ENCODE measurements around the gene KCNQ1OT1. TPM values are rescaled to one million over a fixed set of nuclear protein-coding genes. Genes with fewer than 3 reads are reported as not detected.

The KCNQ1OT1 gene
- total RNA-seq, 1 experiment from 2014 or later, result 1.2 TPM

GRCh38 chr11:2688381-2689231 lies 11.2 kb downstream of the KCNQ1OT1 start:
- H3K27ac ChIP-seq (ENCODE audit: insufficient read length, low read depth, low read length), result no peak overlapping the region
- no CpG with 5 or more reads among the region's 6 CpGs for WGBS (ENCODE audit: extremely low coverage, insufficient read length, low lambda C conversion rate)
- no peak overlapping the region for H2BK120ac ChIP-seq (ENCODE audit: low read depth, low read length, poor library complexity, severe bottlenecking)
- H3K4me1 ChIP-seq (ENCODE audit: insufficient read depth, low read length), result peaks cover 32% of the 10 kb centered on the region
- no peaks in the 10 kb centered on the region for H3K79me1 ChIP-seq (ENCODE audit: insufficient read depth, low read depth, low read length, poor library complexity, severe bottlenecking)
- H3K14ac ChIP-seq (ENCODE audit: insufficient read depth, low read length), result no peak overlapping the region; the same call in 1 of the 2 replicates
- H2BK15ac ChIP-seq (ENCODE audit: low read depth, low read length), result no peak overlapping the region
- TF ChIP-seq CTCF (conservative IDR thresholded peaks at IDR 0.05), result no peak
- Mint-ChIP-seq H3K27ac (no peak overlapping the region), H3K4me1 (peaks cover 75 to 77% of the 10 kb centered on the region in 2 experiments), H3K4me3 (no peak overlapping the region), H3K9me3 (no peaks in the 10 kb centered on the region), H3K27me3 (ENCODE audit: low read depth) (peaks cover 16% of the 10 kb centered on the region), H3K36me3 (ENCODE audit: insufficient read depth in 1 of 3, low read depth in 3 of 3) (peaks cover 5 to 12% (median 9%) of the 10 kb centered on the region in 3 experiments)
- no peaks in the 10 kb centered on the region for H3K9me3 ChIP-seq (ENCODE audit: control insufficient read depth, low read depth, low read length)
- H3K56ac ChIP-seq (ENCODE audit: insufficient read length, low read depth, low read length), result no peak overlapping the region
- H4K20me1 ChIP-seq (ENCODE audit: control insufficient read depth, insufficient read depth, insufficient read length), result no peaks in the 10 kb centered on the region
- no peaks in the 10 kb centered on the region; the same call in 1 of the 2 replicates for H3K79me2 ChIP-seq (ENCODE audit: insufficient read depth, low read length)
- H2BK12ac ChIP-seq (ENCODE audit: insufficient read length, low read depth, low read length), result no peak overlapping the region
- no peak overlapping the region for H3K23ac ChIP-seq (ENCODE audit: insufficient read length, low read depth, low read length)
- H2AFZ ChIP-seq (ENCODE audit: low read length), result no peak overlapping the region
- H3K18ac ChIP-seq (ENCODE audit: insufficient read length, low read depth, low read length), result no peak overlapping the region
- H4K5ac ChIP-seq (ENCODE audit: insufficient read length, low read depth, low read length), result no peak overlapping the region
- H2BK20ac ChIP-seq (ENCODE audit: low read depth, low read length, poor library complexity, severe bottlenecking), result no peak overlapping the region
- no peak overlapping the region for H3K4ac ChIP-seq (ENCODE audit: low read depth, low read length)
- no peaks in the 10 kb centered on the region for H3K23me2 ChIP-seq (ENCODE audit: insufficient read length, low read depth, low read length, poor library complexity, severe bottlenecking)
- H4K8ac ChIP-seq (replicated peaks; ENCODE audit: insufficient read length, low read depth, low read length), result no peak overlapping the region
- H3K27me3 ChIP-seq (ENCODE audit: insufficient read depth, low read length), result no peaks in the 10 kb centered on the region
- no peak overlapping the region for H3K9ac ChIP-seq (ENCODE audit: extremely low read depth, insufficient read length, low read length)
- no peak overlapping the region for H2AK5ac ChIP-seq (ENCODE audit: insufficient read length, low read length)
- no peak overlapping the region for H3K4me2 ChIP-seq (ENCODE audit: insufficient read depth, insufficient read length, low read length)
- DNase-seq, result no peak
- H4K91ac ChIP-seq (ENCODE audit: insufficient read length, low read depth, low read length), result no peak overlapping the region
- H2BK5ac ChIP-seq (ENCODE audit: insufficient read length, low read length), result no peak overlapping the region
- H3T11ph ChIP-seq (ENCODE audit: low read length), result no peak overlapping the region
